HG02642 (cell line): ENCODE measurements around the gene NID2.
A peak's percentile ranks its signal among the peaks of the same experiment; 100 is the strongest.

Experiments used
- ATAC-seq: cut with Tn5 transposase; IDR thresholded peaks from one replicate; pipeline ENCODE4 v1.9.1; 2021; ENCODE audit warnings: mild to moderate bottlenecking; ENCODE audit not compliant: unreplicated experiment, poor library complexity

NID2 gene

GRCh38 chr14:52006361-52006760 is 62.5 kb downstream of the NID2 start:
- no peak for ATAC-seq

GRCh38 chr14:52005625-52006024 is 63.2 kb downstream of the NID2 start:
- ATAC-seq = no peak

GRCh38 chr14:52003324-52003723 is 65.5 kb downstream of the NID2 start:
- ATAC-seq = no peak

GRCh38 chr14:52002542-52002941 is 66.3 kb downstream of the NID2 start:
- ATAC-seq = no peak

GRCh38 chr14:52000696-52001095 is 68.2 kb downstream of the NID2 start:
- no peak for ATAC-seq

- no peak for ATAC-seq
Measured at GRCh38 chr14:52000019-52000582, 68.8 kb downstream of the NID2 start.

- ATAC-seq = no peak
Measured at GRCh38 chr14:51999084-51999483, 69.8 kb downstream of the NID2 start.

GRCh38 chr14:51998348-51998747 is 70.5 kb downstream of the NID2 start:
- no peak for ATAC-seq

GRCh38 chr14:51996148-51996746 is 72.6 kb downstream of the NID2 start:
- ATAC-seq = no peak

GRCh38 chr14:51993285-51993920 is 75.5 kb downstream of the NID2 start:
- ATAC-seq = no peak

GRCh38 chr14:51990488-51990887 is 78.4 kb downstream of the NID2 start:
- ATAC-seq = no peak

- peak; percentile 97 for ATAC-seq
Measured at GRCh38 chr14:51989293-51990234, 79.3 kb downstream of the NID2 start, which contains the start of gene RTRAF. RTRAF (plus strand) TSS chr14:51989546; CDS start chr14:51989640, 94 bp downstream.

GRCh38 chr14:51988221-51988620 is 80.6 kb downstream of the NID2 start:
- ATAC-seq = no peak

- peak; percentile 58 for ATAC-seq
Measured at GRCh38 chr14:51981218-51981854, 87.5 kb downstream of the NID2 start.

GRCh38 chr14:51979088-51979709 is 89.7 kb downstream of the NID2 start:
- ATAC-seq = peak; percentile 60

GRCh38 chr14:51978681-51979085 is 90.2 kb downstream of the NID2 start:
- no peak for ATAC-seq

GRCh38 chr14:51977075-51977474 is 91.8 kb downstream of the NID2 start:
- ATAC-seq = no peak

- no peak for ATAC-seq
Measured at GRCh38 chr14:51972566-51972965, 96.3 kb downstream of the NID2 start.

- ATAC-seq = no peak
Measured at GRCh38 chr14:51969852-51970540, 98.9 kb downstream of the NID2 start.
